GM12878 (cell line): Measurements from ENCODE around the gene EN1. TPM values are rescaled to one million over a fixed set of nuclear protein-coding genes. Genes with fewer than 3 reads are reported as not detected.

Experiments used
- ATAC-seq: fragments of 200-7000 bp; cut with Tn5 transposase; 3 replicates; pipeline ENCODE4 v1.9.1; 2020; ENCODE audit warnings: mild to moderate bottlenecking, moderate library complexity
- BruUV-seq: library from RNA; stranded (reverse); fragments of 400-500 nt; replicated peaks from 2 replicates; lab custom pipeline; 2021; lab: Mats Ljungman, UMichigan
- CTCF ChIA-PET: fragments of 300-600 bp; sonication (Branson Sonifier 250); formaldehyde crosslinking; extraction: SDS; loops from one replicate; lab custom pipeline; 2021; ENCODE audit warnings: inconsistent platforms; lab: Yijun Ruan, JAX
- POLR2A ChIA-PET: fragments of 350-600 bp; formaldehyde crosslinking; extraction: SDS; loops from one replicate; lab custom pipeline; 2021; ENCODE audit warnings: inconsistent platforms; lab: Charles Lee
- RAD21 ChIA-PET: fragments of 300-600 bp; sonication (Branson Sonifier 250); formaldehyde crosslinking; loops from one replicate; lab custom pipeline; 2023; ENCODE audit warnings: antibody characterized with exemption; ENCODE audit not compliant: unreplicated experiment; lab: Charles Lee
- SMC1A ChIA-PET: fragments of 300-600 bp; sonication (Branson Sonifier 250); formaldehyde crosslinking; loops from one replicate; lab custom pipeline; 2023; ENCODE audit not compliant: unreplicated experiment, uncharacterized antibody; lab: Charles Lee
- DNase-seq: peaks from one replicate; pipeline ENCODE4 v3.0.0-alpha.2; 2011; ENCODE audit warnings: low read depth, low spot score
- FAIRE-seq: peaks from 3 replicates; lab custom pipeline; 2011; peaks lifted over from hg19 to GRCh38; lab: Jason Lieb, UNC
- H2AFZ ChIP-seq: 2 replicates; pipeline ENCODE4 v1.6.0; 2011; ENCODE audit warnings: low read depth, low read length, control low read depth; ENCODE audit not compliant: control insufficient read depth
- H3K27ac ChIP-seq: 2 replicates; pipeline ENCODE4 v1.5.1; 2011; ENCODE audit warnings: control low read depth; ENCODE audit not compliant: control insufficient read depth, insufficient read depth
- H3K27me3 ChIP-seq, 2 experiments: replicated peaks in 1 of 2; 2 replicates each; pipeline versions ENCODE4 v1.6.0 to v1.6.1; 2011; ENCODE audit warnings: low read length in 1 of 2; ENCODE audit not compliant: control insufficient read depth in 2 of 2, insufficient read depth in 2 of 2
- H3K36me3 ChIP-seq, 2 experiments: 2 replicates each; pipeline ENCODE4 v1.5.1; 2011; ENCODE audit warnings: low read length in 1 of 2; ENCODE audit not compliant: control insufficient read depth in 2 of 2, insufficient read depth in 2 of 2
- H3K4me1 ChIP-seq: 2 replicates; pipeline ENCODE4 v1.6.1; 2011; ENCODE audit warnings: mild to moderate bottlenecking, low read length, moderate library complexity, mixed read lengths; ENCODE audit not compliant: control insufficient read depth, insufficient read depth
- H3K4me2 ChIP-seq: 2 replicates; pipeline ENCODE4 v1.6.0; 2011; ENCODE audit warnings: control low read depth; ENCODE audit not compliant: control insufficient read depth, insufficient read depth
- H3K4me3 ChIP-seq: fragments of 200-600 bp; sonication (generic); 2 replicates; pipeline ENCODE4 v1.5.1; 2016
- H3K79me2 ChIP-seq: 2 replicates; pipeline ENCODE4 v1.6.0; 2011; ENCODE audit warnings: low read length; ENCODE audit not compliant: control insufficient read depth, insufficient read depth
- H3K9ac ChIP-seq: 2 replicates; pipeline ENCODE4 v1.8.0; 2011; ENCODE audit warnings: low read length, control low read depth, mixed read lengths; ENCODE audit not compliant: control insufficient read depth, insufficient read depth
- H3K9me3 ChIP-seq: replicated peaks from 3 replicates; pipeline ENCODE4 v1.5.1; 2011; ENCODE audit warnings: mild to moderate bottlenecking, low read length; ENCODE audit not compliant: control insufficient read depth, insufficient read depth
- H4K20me1 ChIP-seq: 2 replicates; pipeline ENCODE4 v1.6.0; 2011; ENCODE audit not compliant: control insufficient read depth, insufficient read depth
- FOS ChIP-seq: IDR thresholded peaks from 3 replicates; pipeline ENCODE4 v1.6.1; 2011; ENCODE audit warnings: borderline replicate concordance; ENCODE audit not compliant: insufficient read length; ENCODE audit errors: extremely low read depth
- HCFC1 ChIP-seq: fragments of 150-350 bp; IDR thresholded peaks from 2 replicates; pipeline ENCODE4 v1.6.1; 2014; ENCODE audit warnings: low read length
- MTA2 ChIP-seq: fragments of 450-650 bp; IDR thresholded peaks from 2 replicates; pipeline ENCODE4 v1.6.1; 2016; ENCODE audit warnings: low read depth, mild to moderate bottlenecking, moderate library complexity
- RFX5 ChIP-seq: IDR thresholded peaks from 2 replicates; pipeline ENCODE4 v1.6.1; 2011; ENCODE audit warnings: low read depth, low read length, improper control_type of control experiment
- SPI1 ChIP-seq: IDR thresholded peaks from 2 replicates; pipeline ENCODE4 v1.6.1; 2011; ENCODE audit warnings: low read depth, mild to moderate bottlenecking, low read length, moderate library complexity, borderline replicate concordance; ENCODE audit not compliant: insufficient read depth
- TAF1 ChIP-seq: IDR thresholded peaks from 2 replicates; pipeline ENCODE4 v1.6.1; 2011; ENCODE audit warnings: mild to moderate bottlenecking, low read depth, low read length, borderline replicate concordance
- YBX1 ChIP-seq: fragments of 450-650 bp; IDR thresholded peaks from 2 replicates; pipeline ENCODE4 v1.6.1; 2016; ENCODE audit warnings: antibody characterized with exemption
- WGBS: methylation state at CpG from one replicate; pipeline ENCODE4 v1.1.6; 2016; ENCODE audit warnings: low lambda C conversion rate; ENCODE audit not compliant: insufficient replicate concordance, insufficient coverage; ENCODE audit errors: missing lambda C conversion rate; 5-methylcytosine and 5-hydroxymethylcytosine counted together
- in situ Hi-C: fragments of 300-500 bp; cut with MboI; formaldehyde crosslinking; loops from 9 replicates; pipeline ENCODE4 v1.14.3; 2018; ENCODE audit warnings: mixed read lengths
- intact Hi-C: fragments of 100-400 bp; cut with micrococcal nuclease; formaldehyde crosslinking; loops from one replicate; pipeline ENCODE4 v1.14.2; 2022; ENCODE audit not compliant: unreplicated experiment
- polyA plus RNA-seq, 11 experiments: library from polyadenylated mRNA; depleted of rRNA in 4 of 11; unstranded in 6 of 11; stranded (reverse) in 5 of 11; fragments of >200 nt; fragmentation: Nextera tagmentation in 4 of 11; fragmentation: Illumina TruSeq in 1 of 11; extraction: Ambion mirVana in 4 of 11; extraction: Trizol in 1 of 11; gene quantifications; 1 replicate in 1 of 11; 2 replicates in 10 of 11; pipeline versions ENCODE4 v1.2.1 to v1.2.3, GENCODE V29; 2011 to 2016; ENCODE audit warnings: inconsistent platforms in 2 of 11, missing spikeins in 2 of 11, low read depth in 1 of 11
- total RNA-seq, 4 experiments: library from RNA; depleted of rRNA in 3 of 4; stranded (reverse); fragments of >200 nt in 3 of 4; fragmentation: Illumina TruSeq in 1 of 4; extraction: Trizol in 1 of 4; gene quantifications; 2 replicates each; pipeline versions ENCODE4 v1.2.1 to v1.2.3, GENCODE V29; 2013 to 2021
- TF ChIP-seq, protein P1 (sequence below): fragments of 450-650 bp; IDR thresholded peaks from 2 replicates; pipeline ENCODE4 v1.6.1; 2016; ENCODE audit warnings: mild to moderate bottlenecking, moderate library complexity, borderline replicate concordance

The EN1 gene
- total and polyA plus RNA-seq, 10 of the 15 experiments (the other 5 are each of a cell fraction or from before 2014, with no cell fraction given) = not detected

DNA sequence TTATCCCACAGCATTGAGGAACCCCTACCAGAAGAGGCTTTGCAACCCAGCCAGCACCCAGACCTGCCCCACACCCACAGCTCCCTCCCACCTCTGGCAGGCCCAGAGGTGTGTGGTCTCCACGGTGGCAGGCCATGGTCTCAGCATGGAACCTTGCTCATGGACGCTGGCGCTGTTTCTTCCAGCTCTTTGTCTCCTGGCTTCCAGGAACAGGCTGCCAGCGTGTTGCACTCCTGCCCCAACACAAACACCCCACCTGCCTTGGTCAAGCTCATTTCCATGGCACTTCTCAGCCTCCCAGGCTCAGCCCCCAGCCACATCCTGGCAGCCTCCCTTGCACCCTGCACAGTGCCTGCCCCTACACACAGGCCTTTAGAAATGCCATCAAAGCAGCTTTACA lies 31.7 kb downstream of the EN1 start:
- RAD21 ChIA-PET = no interaction called here
- H3K27me3 ChIP-seq = peaks cover 2 to 5% of the 10 kb centered on the region in 2 experiments; a peak in 3 of 4 replicates
- H2AFZ ChIP-seq = no peak overlapping the region
- no peak overlapping the region for H3K4me3 ChIP-seq
- H3K36me3 ChIP-seq = no peaks in the 10 kb centered on the region
- H3K4me2 ChIP-seq = no peak overlapping the region
- SMC1A ChIA-PET = no interaction called here
- in situ Hi-C loops = no loop called here
- no peaks in the 10 kb centered on the region for H3K4me1 ChIP-seq
- DNase-seq = no peak
- H3K9ac ChIP-seq = no peak overlapping the region
- TF ChIP-seq HCFC1 = no peak
- no peak for TF ChIP-seq YBX1
- no peaks in the 10 kb centered on the region for H4K20me1 ChIP-seq
- no TSS peak for BruUV-seq
- CTCF ChIA-PET = no interaction called here
- POLR2A ChIA-PET = no interaction called here
- H3K79me2 ChIP-seq = no peaks in the 10 kb centered on the region
- H3K9me3 ChIP-seq = no peaks in the 10 kb centered on the region
- no peak for ATAC-seq
- FAIRE-seq = no peak
- WGBS = 29% methylated on average over 4 of the region's 4 CpGs
- H3K27ac ChIP-seq = no peak overlapping the region
- intact Hi-C loops = no loop called here

GRCh38 chr2:118815314-118815713 lies 32.1 kb downstream of the EN1 start:
- no peaks in the 10 kb centered on the region for H3K36me3 ChIP-seq
- in situ Hi-C loops = no loop called here
- BruUV-seq = no TSS peak
- intact Hi-C loops = no loop called here
- ATAC-seq (no peak), DNase-seq (no peak), FAIRE-seq (no peak)
- H3K4me1 ChIP-seq = no peaks in the 10 kb centered on the region
- TF ChIP-seq, protein P1, sequence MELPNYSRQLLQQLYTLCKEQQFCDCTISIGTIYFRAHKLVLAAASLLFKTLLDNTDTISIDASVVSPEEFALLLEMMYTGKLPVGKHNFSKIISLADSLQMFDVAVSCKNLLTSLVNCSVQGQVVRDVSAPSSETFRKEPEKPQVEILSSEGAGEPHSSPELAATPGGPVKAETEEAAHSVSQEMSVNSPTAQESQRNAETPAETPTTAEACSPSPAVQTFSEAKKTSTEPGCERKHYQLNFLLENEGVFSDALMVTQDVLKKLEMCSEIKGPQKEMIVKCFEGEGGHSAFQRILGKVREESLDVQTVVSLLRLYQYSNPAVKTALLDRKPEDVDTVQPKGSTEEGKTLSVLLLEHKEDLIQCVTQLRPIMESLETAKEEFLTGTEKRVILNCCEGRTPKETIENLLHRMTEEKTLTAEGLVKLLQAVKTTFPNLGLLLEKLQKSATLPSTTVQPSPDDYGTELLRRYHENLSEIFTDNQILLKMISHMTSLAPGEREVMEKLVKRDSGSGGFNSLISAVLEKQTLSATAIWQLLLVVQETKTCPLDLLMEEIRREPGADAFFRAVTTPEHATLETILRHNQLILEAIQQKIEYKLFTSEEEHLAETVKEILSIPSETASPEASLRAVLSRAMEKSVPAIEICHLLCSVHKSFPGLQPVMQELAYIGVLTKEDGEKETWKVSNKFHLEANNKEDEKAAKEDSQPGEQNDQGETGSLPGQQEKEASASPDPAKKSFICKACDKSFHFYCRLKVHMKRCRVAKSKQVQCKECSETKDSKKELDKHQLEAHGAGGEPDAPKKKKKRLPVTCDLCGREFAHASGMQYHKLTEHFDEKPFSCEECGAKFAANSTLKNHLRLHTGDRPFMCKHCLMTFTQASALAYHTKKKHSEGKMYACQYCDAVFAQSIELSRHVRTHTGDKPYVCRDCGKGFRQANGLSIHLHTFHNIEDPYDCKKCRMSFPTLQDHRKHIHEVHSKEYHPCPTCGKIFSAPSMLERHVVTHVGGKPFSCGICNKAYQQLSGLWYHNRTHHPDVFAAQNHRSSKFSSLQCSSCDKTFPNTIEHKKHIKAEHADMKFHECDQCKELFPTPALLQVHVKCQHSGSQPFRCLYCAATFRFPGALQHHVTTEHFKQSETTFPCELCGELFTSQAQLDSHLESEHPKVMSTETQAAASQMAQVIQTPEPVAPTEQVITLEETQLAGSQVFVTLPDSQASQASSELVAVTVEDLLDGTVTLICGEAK = no peak
- no peak for TF ChIP-seq SPI1
- TF ChIP-seq RFX5 = no peak
- TF ChIP-seq MTA2 = no peak
- no peak for TF ChIP-seq TAF1
- TF ChIP-seq FOS = no peak
- no peak overlapping the region for H2AFZ ChIP-seq
- 47% methylated on average over 7 of the region's 7 CpGs for WGBS
- RAD21 ChIA-PET = no interaction called here
- POLR2A ChIA-PET = no interaction called here
- H3K9me3 ChIP-seq = no peaks in the 10 kb centered on the region
- H3K4me3 ChIP-seq = no peak overlapping the region
- SMC1A ChIA-PET = no interaction called here
- no peaks in the 10 kb centered on the region for H3K79me2 ChIP-seq
- no peak overlapping the region for H3K27ac ChIP-seq
- H3K27me3 ChIP-seq = peaks cover 2 to 5% of the 10 kb centered on the region in 2 experiments; a peak in 3 of 4 replicates
- H3K4me2 ChIP-seq = no peak overlapping the region
- CTCF ChIA-PET = no interaction called here
- H3K9ac ChIP-seq = no peak overlapping the region
- no peaks in the 10 kb centered on the region for H4K20me1 ChIP-seq
